Measurements from ENCODE around the gene PTK7.
"Not testable (repeated sequence)": the region's sequence is repeated elsewhere in the genome, so short reads cannot be mapped to it uniquely, and the experiment has no call there.

Gene PTK7

DNA sequence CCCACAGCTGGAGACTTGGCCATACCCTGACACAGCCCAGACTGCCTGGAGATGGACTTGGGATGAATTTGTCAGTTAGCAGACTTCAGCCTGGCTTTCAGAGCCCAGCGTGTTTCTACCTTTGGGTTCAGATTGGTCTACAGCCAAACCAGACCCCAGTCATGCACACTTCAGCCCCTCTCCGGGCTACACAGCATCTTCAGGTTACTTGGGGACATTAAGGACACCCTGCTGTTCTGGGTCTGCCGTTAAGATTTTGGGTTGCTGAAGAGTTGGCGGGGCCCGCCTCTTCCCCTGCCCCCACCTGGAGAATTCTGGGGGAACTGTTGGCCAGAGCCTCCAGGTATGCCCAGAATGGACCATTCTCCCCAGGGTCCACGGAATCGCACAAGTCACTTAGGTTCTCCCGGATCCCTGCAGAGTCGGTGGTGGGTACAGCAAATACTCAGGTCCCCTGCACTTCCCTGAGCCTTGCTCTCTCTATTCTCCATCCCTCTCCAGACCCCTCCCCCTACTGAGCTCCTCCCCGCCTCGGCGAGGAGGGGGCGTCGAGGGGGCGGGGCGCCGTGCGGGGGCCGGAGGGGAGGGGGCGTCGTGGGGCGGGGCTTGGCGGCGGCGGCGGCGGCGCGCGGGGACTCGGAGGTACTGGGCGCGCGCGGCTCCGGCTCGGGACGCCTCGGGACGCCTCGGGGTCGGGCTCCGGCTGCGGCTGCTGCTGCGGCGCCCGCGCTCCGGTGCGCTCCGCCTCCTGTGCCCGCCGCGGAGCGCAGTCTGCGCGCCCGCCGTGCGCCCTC, at the start of gene PTK7:
Gene PTK7, plus strand, starts transcription at position 645 of the 794 bp plus-strand sequence. CDS start 175 bp downstream, outside the sequence.
- in situ Hi-C loops (cut with MboI; ENCODE audit: low sequenced_read_pairs) = no loop called here

DNA sequence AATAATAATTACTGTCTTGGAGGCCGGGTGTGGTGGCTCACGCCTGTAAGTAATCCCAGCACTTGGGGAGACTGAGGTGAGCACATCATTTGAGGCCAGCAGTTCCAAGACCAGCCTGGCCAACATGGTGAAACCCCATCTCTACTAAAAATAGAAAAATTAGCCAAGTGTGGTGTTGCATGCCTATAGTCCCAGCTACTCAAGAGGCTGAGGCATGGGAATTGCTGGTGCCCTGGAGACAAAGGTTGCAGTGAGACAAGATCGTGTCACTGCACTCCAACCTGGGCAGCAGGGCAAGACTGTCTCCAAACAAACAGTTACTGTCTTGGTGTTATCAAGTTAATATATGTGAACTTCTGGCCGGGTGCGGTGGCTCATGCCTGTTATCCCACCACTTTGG, 49.7 kb upstream of the PTK7 start:
- in situ Hi-C loops (cut with MboI; ENCODE audit: low sequenced_read_pairs) = no loop called here

DNA sequence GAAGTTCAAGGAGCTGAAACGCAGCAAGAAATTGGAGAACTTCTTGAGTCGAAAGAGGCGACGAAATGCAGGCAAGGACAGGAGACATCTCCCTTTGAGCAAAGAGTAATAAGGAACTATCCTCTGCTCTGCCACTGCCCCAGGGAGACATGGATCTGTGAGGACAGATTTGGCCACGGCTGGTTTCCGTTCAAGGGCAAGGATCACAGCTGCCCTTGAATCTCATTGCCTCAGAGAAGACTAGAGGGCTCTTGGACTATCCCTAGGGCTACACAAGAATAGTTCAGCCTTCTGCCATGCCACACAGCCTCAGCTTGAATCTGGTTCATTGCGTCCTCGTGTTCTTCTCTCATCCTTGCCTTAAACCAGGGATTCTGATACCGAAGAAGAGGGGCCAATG, 47.0 kb upstream of the PTK7 start:
- in situ Hi-C loops (cut with MboI; ENCODE audit: low sequenced_read_pairs) = no loop called here

DNA sequence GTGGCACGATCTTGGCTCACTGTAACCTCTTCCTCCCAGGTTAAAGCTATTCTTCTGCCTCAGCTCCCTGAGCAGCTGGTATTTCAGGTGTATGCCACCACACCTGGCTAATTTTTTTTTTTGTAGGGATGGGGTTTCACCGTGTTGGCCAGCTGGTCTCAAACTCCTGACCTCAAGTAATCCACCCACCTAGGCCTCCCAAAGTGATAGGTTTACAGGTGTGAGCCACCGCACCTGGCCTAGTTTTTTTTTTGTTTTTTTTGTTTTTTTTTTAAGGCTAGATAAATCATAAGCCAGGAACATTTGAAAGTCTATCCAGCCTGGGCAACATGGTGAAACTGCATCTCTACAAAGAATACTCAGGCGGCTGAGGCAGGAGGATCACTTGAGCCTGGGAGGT, 43.8 kb upstream of the PTK7 start:
- in situ Hi-C loops (cut with MboI; ENCODE audit: low sequenced_read_pairs) = no loop called here

DNA sequence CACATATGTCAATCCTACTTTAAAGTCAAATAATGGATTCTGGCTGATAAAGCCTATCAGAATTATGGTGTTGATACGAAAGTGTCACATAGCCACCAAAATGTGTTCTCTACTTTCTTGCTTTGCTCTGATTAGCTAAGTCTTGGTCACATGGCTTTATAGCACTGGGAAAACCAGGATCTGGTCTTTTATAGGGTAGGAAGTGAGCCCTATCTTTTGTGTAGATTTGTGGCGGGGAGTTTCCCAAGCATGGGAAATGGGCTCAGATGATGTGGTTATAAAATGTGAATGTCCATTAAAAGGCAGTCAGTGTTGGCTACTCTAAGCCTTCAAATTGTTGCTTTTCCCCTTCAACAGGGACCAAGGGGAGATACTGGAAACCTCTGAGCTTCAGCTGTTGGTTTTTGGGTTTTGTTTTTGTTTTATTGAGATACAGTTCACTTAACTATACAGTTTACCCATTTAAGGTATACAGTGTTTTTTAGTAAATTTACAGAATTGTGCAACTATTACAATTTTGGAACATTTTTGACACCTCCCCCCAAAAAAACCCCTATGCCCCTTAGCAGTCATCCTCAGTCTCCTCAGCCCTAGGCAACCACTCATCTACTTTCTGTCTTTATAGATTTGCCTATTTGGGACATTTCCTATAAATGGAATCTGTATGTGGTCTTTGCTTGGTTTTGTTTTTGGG, 42.5 kb upstream of the PTK7 start:
- in situ Hi-C loops (cut with MboI; ENCODE audit: low sequenced_read_pairs) = no loop called here

DNA sequence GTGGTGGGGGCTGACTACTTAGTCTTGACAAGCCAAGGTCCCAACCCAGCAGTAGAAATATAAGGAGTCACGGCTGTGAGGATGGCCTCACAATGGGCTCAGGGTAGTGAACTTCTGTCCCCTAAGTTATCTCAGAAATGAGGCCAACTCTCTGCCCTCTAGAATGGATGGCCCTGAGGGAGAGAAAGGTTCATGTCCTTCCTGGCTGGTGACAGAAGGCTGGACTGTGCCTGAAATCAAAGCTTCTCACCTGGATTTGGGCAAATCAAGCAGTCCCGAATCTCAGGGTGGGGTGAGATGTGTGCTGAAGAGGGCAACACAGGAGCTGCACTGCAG, 42.0 kb upstream of the PTK7 start:
- in situ Hi-C loops (cut with MboI; ENCODE audit: low sequenced_read_pairs) = no loop called here

DNA sequence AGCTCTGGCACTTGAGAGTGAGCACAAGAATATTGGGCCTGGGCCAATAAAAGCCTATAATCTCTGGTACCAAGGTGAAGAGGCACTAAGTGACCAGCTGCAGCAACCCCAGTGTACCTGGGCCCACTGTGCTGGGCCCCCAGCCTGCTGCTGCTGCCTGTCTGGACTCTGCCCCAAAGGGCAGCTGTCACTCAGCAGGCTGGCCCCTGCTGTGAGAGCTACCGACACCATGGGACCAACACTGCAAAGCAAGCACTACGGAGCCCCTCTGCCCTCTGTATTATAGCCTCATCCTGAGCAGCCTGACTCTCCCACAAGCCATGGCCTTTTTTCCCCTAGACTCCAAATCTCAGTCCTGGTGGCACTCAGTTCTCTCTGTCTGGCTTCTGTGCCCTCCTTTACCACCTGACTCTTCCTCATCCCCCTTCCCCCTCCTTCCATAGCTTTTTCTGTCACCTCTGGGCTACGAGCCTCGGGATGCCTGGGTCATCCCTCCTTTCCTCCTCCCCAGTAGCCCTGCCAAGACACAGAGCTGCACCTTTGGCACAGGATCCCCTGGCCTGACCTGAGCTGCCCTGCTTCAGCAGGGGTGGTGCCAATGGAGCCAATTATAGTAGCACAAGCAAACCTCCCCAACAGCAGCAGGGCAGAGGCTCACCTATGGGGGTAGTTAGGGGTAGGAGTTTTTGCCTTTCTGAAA, 40.5 kb upstream of the PTK7 start:
- in situ Hi-C loops (cut with MboI; ENCODE audit: low sequenced_read_pairs) = no loop called here

DNA sequence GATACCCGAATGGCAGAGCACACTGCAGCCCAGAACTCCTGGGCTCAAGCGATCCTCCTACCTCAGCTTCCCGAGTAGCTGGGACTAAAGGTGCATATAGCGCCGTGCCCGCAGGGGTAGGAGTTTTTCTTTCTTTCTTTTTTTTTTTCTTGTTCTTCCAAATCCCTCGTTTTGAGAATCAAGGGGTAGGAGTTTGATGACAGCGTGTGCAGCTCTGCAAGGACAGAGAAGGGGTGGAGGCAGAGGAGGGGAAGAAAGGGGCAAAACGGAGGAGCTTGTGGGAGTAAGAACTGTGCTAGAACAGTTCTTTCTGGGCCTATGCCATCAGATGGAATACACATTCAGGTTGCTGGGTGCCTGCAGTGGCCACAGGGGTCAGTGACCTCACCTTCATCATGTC, 39.4 kb upstream of the PTK7 start:
- in situ Hi-C loops (cut with MboI; ENCODE audit: low sequenced_read_pairs) = no loop called here

DNA sequence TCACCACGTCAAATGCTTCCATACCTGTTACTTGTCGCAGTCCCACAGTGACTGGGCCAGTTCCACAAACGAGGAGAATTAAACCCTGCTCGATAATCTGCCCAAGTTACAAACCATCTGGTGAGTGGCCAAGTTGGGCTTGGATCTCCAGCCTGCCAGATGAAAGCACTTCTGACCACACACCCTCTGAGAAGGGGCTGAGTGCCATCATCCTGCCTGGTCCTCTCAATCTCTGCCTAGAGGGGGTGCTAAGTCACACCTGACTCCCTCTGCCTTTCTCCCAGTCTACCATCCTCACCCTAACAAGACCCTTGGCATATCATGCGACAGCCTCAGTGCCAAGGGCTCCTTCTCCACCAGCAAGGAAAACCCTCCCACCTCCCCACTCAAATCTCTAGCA, 38.9 kb upstream of the PTK7 start:
- in situ Hi-C loops (cut with MboI; ENCODE audit: low sequenced_read_pairs) = no loop called here

DNA sequence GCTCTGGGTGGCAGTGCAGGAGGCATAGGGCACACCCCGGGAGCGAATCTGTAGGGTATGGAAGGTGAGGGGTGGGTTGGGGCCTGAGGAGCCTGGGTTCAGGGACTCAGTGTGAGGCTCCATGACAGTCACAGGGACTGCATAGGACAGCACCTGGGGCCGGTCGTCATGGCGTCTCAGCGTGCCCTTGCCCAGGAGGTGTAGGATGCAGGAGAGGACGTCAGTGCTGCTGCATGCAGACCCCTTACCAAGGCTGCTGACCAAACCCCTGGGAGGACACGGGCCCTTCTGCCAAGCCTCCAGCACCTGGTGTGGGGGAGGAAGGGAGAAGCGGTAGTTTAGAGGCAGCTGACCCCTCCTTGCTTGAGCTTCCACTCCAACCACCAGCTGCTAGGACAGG, 38.4 kb upstream of the PTK7 start:
- in situ Hi-C loops (cut with MboI; ENCODE audit: low sequenced_read_pairs) = no loop called here

DNA sequence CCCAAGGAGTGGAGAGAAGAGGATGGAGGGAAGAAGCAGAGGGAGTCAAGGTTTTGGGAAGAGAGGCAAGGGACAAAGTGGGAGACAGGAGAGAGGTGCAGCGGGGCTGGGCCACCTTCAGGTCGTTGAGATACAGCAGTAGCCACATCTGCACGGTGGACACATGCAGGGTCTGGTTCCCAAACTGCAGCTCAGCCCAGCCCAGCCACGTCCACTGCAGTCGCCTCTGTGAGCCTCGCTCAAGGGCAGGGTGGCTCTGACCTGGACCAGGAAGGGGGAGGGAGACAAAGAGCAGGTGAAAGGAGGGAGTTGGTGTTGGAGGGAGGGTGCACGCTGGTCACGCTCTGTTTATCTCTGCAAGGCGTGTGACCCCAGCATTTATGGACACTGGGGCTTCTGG, 37.4 kb upstream of the PTK7 start:
- in situ Hi-C loops (cut with MboI; ENCODE audit: low sequenced_read_pairs) = no loop called here

DNA sequence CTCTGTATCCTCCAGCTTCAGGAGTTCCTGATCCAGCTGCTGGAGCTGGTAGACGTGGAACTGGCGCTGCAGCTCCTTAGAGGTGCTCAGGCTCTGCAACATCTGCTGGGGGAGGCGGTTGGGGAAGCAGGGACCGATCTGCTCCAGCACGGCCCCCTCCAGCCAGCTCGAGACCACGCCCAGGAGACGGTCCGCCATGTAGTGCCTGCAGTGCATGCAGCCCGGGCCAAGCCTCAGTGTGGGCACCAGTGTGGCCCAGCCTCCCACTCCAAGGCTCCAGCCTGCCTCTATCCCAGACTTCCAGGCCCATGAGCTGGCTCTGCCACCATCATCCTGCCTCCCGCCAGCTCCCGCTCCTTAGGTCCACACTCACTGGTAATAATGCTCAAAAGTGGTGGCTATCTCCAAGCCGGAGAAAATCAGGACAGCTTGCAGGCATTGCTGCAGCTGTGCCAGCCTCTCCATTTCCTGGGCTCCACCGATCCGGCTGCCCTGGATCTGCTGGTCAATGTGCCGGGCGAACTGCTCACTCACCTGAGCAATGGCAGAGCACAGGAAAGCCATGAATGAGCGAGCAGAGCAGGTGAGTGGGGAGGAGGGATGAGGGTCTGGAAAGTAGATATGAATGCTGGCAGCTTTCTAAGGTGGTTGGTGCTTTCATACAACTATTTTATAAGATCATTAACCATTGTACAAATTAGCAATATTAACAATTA, 35.4 kb upstream of the PTK7 start:
- in situ Hi-C loops (cut with MboI; ENCODE audit: low sequenced_read_pairs) = no loop called here

DNA sequence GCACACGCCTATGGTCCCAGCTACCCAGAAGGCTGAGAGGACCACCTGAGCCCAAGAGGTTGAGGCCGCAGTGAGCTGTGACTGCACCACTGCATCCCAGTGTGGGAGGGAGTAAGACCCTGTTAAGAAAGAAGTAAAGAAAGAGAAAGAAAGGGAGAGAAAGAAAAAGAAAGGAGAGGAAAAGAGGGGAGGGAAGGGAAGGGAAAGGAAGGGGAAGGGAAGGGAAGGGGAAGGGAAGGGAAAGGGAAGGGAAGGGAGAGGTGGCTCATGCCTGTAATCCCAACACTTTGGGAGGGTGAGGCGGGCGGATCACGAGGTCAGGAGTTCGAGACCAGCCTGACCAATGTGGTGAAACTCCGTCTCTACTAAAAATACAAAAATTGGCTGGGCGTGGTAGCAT, 34.6 kb upstream of the PTK7 start:
- in situ Hi-C loops (cut with MboI; ENCODE audit: low sequenced_read_pairs) = not testable (repeated sequence)

DNA sequence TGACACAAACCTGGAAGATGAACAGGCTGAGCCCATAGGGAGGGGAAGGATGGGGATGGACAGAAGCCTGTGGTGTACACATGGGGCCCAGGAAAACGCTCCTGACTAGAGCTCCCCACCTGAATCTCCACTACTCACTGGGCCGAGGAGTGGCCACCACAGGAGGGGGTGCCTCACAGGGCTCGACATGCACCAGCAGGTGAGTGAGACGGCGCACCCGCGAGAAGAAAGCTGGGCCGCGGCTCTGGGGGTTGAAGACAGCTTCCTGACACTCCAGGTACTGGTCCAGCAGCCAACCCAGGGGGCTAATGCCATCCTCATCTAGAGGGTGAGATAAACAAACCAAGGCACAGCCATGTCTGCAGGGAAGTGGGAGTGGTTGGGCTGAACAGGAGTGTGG, 32.8 kb upstream of the PTK7 start:
- in situ Hi-C loops (cut with MboI; ENCODE audit: low sequenced_read_pairs) = no loop called here

DNA sequence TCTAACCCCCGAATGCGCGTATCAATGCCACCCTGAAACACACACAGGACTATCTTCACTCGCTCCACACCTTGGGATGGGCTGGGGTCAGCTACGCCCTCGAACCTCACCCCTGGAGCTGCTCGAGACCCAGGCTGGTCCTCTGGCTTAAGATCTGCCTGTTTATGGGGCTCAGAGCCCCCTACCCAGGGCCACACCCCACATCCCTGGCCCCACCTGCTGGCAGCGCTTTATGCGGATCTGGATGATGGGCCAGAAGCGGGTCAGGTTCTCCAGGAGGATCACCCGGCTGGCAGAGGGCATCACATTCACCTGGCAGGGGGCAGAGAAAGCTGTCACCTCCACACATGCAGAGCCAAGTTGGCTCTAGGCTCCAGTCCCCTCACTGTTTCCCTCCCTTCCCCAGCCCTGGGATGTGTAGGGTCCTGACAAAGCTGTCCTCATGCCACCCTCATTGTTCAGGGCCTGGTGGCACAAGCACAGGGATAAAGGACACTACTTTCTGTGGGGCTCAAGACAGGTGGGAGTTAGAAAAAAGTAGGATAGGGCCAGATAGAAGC, 30.7 kb upstream of the PTK7 start:
- in situ Hi-C loops (cut with MboI; ENCODE audit: low sequenced_read_pairs) = no loop called here

DNA sequence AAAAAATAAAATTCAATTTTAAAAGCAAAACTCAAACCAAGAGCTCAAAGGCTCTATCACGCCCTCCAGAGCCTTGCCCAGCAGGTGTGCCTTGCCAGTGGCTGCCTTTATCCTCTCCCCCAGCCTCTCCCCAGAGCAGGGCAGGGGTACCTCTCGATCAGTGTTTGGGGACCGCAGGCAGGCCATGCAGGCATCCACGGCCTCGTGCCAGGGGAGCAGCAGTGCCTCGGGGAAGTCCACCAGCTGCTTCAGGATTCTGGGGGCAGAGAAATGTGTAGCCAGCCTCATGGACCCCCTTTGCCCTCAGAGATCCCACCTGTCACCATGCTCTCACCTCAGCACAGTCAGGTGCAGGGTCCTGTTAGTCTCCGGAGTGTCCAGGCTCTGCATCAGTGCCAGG, 28.1 kb upstream of the PTK7 start:
- in situ Hi-C loops (cut with MboI; ENCODE audit: low sequenced_read_pairs) = no loop called here

DNA sequence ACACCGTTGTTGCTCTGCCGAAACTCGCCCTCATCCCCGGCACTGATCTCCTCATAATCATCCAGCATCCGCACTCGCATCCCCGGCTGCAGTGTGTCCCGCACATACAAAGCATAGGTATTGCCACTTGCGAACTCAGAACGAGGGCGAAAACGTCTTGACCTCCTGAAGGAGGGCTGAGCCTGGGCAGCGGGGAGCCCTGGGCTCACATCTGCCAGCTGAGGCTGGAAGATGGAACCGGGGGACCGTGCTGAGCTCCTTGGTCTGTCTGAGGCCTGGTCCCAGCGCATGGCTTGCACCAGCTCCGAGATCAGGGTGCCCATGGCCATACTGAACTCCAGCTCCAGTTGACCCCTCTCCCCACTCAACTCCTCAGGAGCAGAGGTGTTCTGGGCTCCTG, 25.1 kb upstream of the PTK7 start:
- in situ Hi-C loops (cut with MboI; ENCODE audit: low sequenced_read_pairs) = no loop called here

DNA sequence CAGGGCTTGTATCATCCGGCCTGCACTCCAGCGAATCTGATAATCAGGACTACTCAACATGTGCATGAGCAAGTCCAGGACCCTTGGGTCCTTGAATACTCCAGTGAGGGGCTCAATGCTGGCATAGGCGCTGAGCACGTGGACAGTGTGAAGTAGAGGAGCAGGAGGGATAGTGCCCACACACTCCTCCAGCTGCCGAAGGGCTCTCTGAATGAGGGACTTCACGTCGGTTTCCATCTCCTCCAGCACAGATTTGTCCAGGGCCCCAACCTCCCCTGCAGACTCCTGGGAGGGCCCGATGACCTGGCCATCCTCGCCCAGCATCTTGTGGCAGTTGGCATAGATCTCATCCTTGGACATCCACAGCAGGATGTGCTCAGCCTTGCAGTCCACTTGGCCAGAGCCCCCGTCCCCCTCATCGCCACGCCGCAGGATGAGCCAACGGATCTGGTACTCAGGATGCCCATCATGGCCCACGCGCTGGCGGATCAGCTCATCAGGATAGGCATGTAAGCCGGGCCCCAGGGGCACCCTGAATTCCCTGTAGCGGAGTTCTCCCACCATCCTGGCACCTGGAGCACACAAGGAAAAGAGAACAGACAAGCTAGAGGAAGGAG, 23.8 kb upstream of the PTK7 start:
- in situ Hi-C loops (cut with MboI; ENCODE audit: low sequenced_read_pairs) = no loop called here

DNA sequence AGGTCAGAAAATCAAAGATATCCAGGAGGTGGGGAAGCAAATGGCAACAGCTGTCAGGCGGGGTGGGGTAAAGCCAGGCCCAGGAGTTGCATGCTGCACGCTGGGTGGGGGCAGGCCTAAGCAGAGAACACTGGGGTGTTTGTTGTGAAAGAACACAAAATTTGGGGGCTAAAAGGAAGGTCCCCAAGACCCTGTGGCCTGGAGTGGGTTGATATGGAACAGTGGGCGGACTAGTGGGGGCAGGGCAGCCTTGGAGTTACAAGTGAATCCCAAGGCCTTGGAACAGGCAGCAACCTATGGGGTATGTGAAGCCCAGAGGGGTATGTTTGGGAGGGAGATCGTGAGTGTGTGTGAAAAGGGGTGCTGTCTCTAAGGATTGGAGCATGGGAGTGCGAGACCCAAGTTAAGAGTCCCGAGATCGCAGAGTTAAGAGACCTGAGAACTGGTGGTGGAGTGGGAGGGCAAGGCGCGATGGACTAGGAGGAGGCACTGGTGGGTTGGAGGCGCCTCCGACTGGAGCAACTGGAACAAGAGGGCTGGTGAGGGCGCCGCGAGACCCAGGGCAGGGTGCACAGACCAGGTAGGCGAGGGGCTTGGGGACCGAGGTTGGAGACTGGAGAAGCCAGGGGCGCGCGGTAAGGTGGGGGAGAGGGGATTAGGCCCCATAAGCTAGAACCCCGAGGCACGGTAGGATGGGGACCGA, 23.1 kb upstream of the PTK7 start:
- in situ Hi-C loops (cut with MboI; ENCODE audit: low sequenced_read_pairs) = no loop called here

DNA sequence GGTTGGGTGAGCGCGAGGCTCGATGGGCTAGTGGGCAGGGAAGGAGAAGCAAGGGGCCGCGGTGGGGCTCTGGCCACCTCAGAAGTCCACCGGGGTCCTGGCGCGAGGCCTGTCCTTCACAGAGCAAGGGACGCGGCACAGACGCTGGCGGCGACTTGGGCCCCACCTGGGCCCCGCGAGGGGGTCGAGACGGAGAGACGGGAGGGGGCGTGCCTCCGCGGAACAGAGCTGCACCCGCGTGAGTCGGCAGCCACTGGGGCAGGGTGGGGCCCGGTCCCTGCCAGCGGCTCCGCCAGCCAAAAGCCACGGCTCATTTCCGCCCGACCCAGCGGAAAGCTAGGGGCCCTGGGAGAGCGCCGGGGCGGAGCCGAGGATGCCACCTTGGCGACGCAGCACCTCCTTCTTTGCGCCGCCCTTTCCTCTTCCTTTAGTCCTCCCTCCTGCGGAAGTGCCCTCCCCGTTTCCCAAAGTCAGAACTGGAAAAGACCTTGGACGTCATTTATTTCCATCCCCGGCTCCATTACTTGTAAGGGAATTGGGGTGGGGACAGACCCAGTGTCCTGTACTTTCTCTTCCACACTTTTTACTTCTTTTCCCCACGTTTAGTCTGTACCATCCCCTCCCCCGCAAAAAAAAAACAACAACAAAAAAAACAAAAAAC, 22.4 kb upstream of the PTK7 start, which contains the start of gene CUL7:
Gene CUL7, minus strand, starts transcription at position 307 of the 661 bp plus-strand sequence. CDS start 1,063 bp downstream, outside the sequence.
- in situ Hi-C loops (cut with MboI; ENCODE audit: low sequenced_read_pairs) = no loop called here

All from HL-60/S4 treated with phorbol 12-myristate 13-acetate at 8.2 ng/mL for 4 days and 3 days (cell line).